ENCODE data around the gene ABR. TPM values are rescaled to one million over a fixed set of nuclear protein-coding genes. Genes with fewer than 3 reads are reported as not detected.

ABR gene
- total and polyA plus RNA-seq, 9 donors, result 25.0 to 94.6 (median 60.2) TPM

DNA sequence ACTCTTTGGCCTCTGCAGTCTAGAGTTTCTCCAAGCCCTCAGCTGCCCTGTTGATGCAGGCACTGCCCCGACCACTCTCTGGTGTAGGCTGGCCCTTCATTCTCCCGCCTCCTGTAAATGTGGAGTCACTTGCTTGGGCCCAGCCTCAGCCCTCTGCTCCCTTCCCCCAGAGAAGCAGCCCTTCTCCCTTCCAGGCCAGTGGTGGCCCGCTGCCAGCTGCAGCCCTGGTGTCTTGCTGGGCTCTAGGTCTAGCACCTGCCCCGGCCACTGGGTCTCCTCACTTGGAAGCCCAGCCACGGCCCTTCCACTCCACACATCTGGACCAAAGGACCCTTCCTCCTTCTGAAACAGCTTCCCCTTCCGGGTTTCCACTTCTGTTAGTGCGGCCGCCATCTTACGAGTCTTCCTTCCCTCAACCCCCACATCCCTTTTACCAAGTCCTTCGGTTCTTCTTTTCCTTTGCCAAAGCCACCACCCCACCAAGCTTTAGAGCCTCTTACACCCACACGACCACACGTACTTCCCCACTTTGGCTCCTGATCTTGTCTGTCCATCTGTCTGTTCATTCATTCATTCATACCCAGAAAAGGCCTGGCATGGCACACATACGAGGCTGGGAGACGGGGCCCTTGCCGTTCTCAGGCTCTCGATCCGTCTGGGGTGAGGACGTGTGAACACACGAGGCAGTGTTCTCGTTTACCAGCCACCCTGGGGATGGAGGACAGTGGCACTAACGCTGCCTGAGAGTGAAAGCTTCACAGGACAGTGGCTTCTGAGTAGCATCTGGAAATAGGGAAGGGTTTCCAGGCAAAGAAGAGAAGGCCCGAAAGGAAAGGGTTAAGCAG lies 68.0 kb downstream of the ABR start:
- no peak for TF ChIP-seq CTCF (IDR thresholded peaks at IDR 0.05)
- no peak for TF ChIP-seq POLR2A (IDR thresholded peaks at IDR 0.05)
- no peak for TF ChIP-seq EP300 (IDR thresholded peaks at IDR 0.05)
- Histone ChIP-seq H3K4me3 (no peak overlapping the region), H3K4me1 (ENCODE audit: insufficient read depth) (peaks cover 16% of the 10 kb centered on the region), H3K27ac (no peak overlapping the region), H3K36me3 (no peaks in the 10 kb centered on the region), H3K9me3 (no peaks in the 10 kb centered on the region), H3K27me3 (no peaks in the 10 kb centered on the region)
- intact Hi-C loops (cut with DNase I), result no loop called here
- 88 to 90% (median 90%) methylated on average over 22 of the region's 22 CpGs for WGBS, 3 donors
- DNase-seq, result peak in 1 of 5 donors; percentile 59

DNA sequence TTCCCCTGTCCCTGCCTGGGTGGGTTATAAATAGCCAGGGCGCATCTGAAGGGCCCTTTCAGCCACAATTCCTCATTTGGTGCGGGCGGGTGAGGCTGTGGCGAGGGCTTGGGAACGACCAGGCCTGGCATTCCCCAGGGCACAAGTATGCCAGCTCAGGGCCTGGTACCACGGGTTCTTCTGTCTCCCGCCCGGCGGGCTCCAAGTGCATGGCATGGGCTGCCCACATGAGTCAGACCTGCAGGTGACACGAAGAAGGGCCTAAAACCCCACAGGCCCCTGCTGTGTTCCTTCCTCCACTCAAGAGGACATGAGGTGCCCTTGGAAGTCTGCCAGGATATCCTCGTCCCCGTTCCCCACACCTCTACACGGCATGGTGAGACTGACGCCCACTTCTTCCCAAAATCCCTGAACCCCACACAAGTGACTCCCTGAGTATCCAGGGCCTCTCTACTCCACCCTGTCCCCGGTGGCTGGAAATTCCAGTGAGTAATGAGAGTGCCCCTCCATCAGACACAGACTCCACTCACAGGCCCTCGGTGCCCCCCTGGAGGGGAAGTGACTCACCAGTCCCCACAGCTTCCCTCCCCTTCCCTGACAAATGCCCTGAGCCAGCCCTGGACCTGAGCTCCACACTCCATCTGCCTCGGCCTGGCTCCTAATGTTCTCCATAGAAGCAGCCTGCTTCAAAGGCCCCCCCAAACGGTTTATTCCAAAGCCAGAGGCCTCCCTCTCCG lies 68.8 kb downstream of the ABR start:
- WGBS, 3 donors, result 61 to 73% (median 66%) methylated on average over 15 to 19 of the region's 19 CpGs
- no peaks in the 10 kb centered on the region for H3K36me3 ChIP-seq
- H3K4me3 ChIP-seq, result no peak overlapping the region
- no peak for TF ChIP-seq EP300 (IDR thresholded peaks at IDR 0.05)
- TF ChIP-seq CTCF (IDR thresholded peaks at IDR 0.05), result no peak
- TF ChIP-seq POLR2A (IDR thresholded peaks at IDR 0.05), result no peak
- H3K27ac ChIP-seq, result peak overlapping the region in 1 of 2 donors; percentile 20
- H3K27me3 ChIP-seq, result no peaks in the 10 kb centered on the region
- intact Hi-C loops (cut with DNase I), result no loop called here
- H3K4me1 ChIP-seq (ENCODE audit: insufficient read depth), result peaks cover 16% of the 10 kb centered on the region
- no peaks in the 10 kb centered on the region for H3K9me3 ChIP-seq
- DNase-seq, result peak in 2 of 5 donors; percentile 49 to 53

DNA sequence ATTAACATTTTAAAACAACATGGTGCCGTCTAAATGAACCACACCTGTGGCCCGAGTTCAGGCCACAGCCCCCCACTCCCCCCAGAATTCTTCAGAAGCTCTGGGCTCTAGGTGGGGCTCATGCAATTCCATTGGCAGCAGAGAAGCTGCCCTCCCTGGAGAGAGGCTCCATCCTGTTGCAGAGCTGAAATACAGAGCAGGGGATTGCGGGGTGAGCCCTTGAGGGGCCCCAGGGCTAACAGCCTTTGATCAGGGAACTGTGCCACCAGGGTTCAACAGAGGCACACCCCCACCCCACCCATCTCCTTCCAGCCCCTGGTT lies 69.3 kb downstream of the ABR start:
- intact Hi-C loops (cut with DNase I), result no loop called here

More for the DNA sequence above, 69.3 kb downstream of the ABR start:
- Histone ChIP-seq H3K36me3 (no peaks in the 10 kb centered on the region), H3K4me3 (no peak overlapping the region), H3K27ac (peak overlapping the region; percentile 12 to 20), H3K9me3 (no peaks in the 10 kb centered on the region), H3K4me1 (ENCODE audit: insufficient read depth) (peaks cover 16% of the 10 kb centered on the region), H3K27me3 (no peaks in the 10 kb centered on the region)
- WGBS, 3 donors, result 47 to 64% (median 64%) methylated on average over 3 of the region's 3 CpGs
- TF ChIP-seq CTCF (IDR thresholded peaks at IDR 0.05) (no peak), POLR2A (IDR thresholded peaks at IDR 0.05) (no peak), EP300 (IDR thresholded peaks at IDR 0.05) (no peak)
- no peak for DNase-seq
